ENCODE measurements around the gene GRK4. TPM values are rescaled to one million over a fixed set of nuclear protein-coding genes. Genes with fewer than 3 reads are reported as not detected.

Gene GRK4
- total and polyA plus RNA-seq, 4 donors = 1.0 to 2.2 (median 1.8) TPM

GRCh38 chr4:2949782-2950125 lies 13.6 kb upstream of the GRK4 start:
- no peak for DNase-seq (ENCODE audit: low spot score)
- Histone ChIP-seq H3K4me1 (ENCODE audit: control insufficient read depth in 4 of 4, insufficient read depth in 4 of 4, low read length in 3 of 4) (peaks cover 13 to 52% (median 42%) of the 10 kb centered on the region in 4 donors), H3K4me3 (ENCODE audit: low read depth in 1 of 3, low read length in 3 of 3) (no peak overlapping the region), H3K9me3 (ENCODE audit: control insufficient read depth in 4 of 4, low read length in 3 of 4) (no peaks in the 10 kb centered on the region), H3K27me3 (ENCODE audit: control insufficient read depth in 4 of 4, insufficient read depth in 4 of 4, low read length in 3 of 4) (no peaks in the 10 kb centered on the region), H3K27ac (ENCODE audit: low read depth in 1 of 2, low read length in 2 of 2) (no peak overlapping the region), H3K36me3 (ENCODE audit: control insufficient read depth in 4 of 4, insufficient read depth in 3 of 4, low read depth in 1 of 4, low read length in 3 of 4) (peaks cover 10 to 48% (median 33%) of the 10 kb centered on the region in 4 donors), H3K9ac (ENCODE audit: low read depth in 1 of 2, low read length in 2 of 2) (no peak overlapping the region)
- TF ChIP-seq GABPA (IDR thresholded peaks at IDR 0.05 in 1 of 2, conservative IDR thresholded peaks at IDR 0.05 in 1 of 2) (no peak), JUND (IDR thresholded peaks at IDR 0.05) (no peak), YY1 (IDR thresholded peaks at IDR 0.05) (no peak), ZBTB33 (IDR thresholded peaks at IDR 0.05) (no peak), RAD21 (IDR thresholded peaks at IDR 0.05) (no peak), TAF1 (conservative IDR thresholded peaks at IDR 0.05) (no peak), MAX (IDR thresholded peaks at IDR 0.05) (no peak), NR2F2 (IDR thresholded peaks at IDR 0.05) (no peak), HNF4A (conservative IDR thresholded peaks at IDR 0.05) (no peak), EGR1 (IDR thresholded peaks at IDR 0.05; ENCODE audit: low read depth in 2 of 2) (no peak), FOXA1 (IDR thresholded peaks at IDR 0.05) (no peak)
- WGBS = 97% methylated on average over 11 of the region's 11 CpGs

GRCh38 chr4:2950221-2950989 lies 13.0 kb upstream of the GRK4 start:
- DNase-seq (ENCODE audit: low spot score) = no peak
- peaks cover 13 to 52% (median 42%) of the 10 kb centered on the region in 4 donors for H3K4me1 ChIP-seq (ENCODE audit: control insufficient read depth in 4 of 4, insufficient read depth in 4 of 4, low read length in 3 of 4)

More at GRCh38 chr4:2950221-2950989, 13.0 kb upstream of the GRK4 start:
- H3K27me3 ChIP-seq (ENCODE audit: control insufficient read depth in 4 of 4, insufficient read depth in 4 of 4, low read length in 3 of 4) = no peaks in the 10 kb centered on the region
- no peak overlapping the region for H3K9ac ChIP-seq (ENCODE audit: low read depth in 1 of 2, low read length in 2 of 2)
- 97% methylated on average over 16 of the region's 16 CpGs for WGBS
- H3K27ac ChIP-seq (ENCODE audit: low read depth in 1 of 2, low read length in 2 of 2) = no peak overlapping the region
- H3K4me3 ChIP-seq (ENCODE audit: low read depth in 1 of 3, low read length in 3 of 3) = no peak overlapping the region
- no peaks in the 10 kb centered on the region for H3K9me3 ChIP-seq (ENCODE audit: control insufficient read depth in 4 of 4, low read length in 3 of 4)
- H3K36me3 ChIP-seq (ENCODE audit: control insufficient read depth in 4 of 4, insufficient read depth in 3 of 4, low read depth in 1 of 4, low read length in 3 of 4) = peaks cover 8 to 43% (median 29%) of the 10 kb centered on the region in 4 donors
- TF ChIP-seq NR2F2 (IDR thresholded peaks at IDR 0.05) (no peak), EGR1 (IDR thresholded peaks at IDR 0.05; ENCODE audit: low read depth in 2 of 2) (no peak), ATF3 (IDR thresholded peaks at IDR 0.05) (no peak), TAF1 (conservative IDR thresholded peaks at IDR 0.05) (no peak), FOXA2 (IDR thresholded peaks at IDR 0.05) (no peak), SP1 (IDR thresholded peaks at IDR 0.05) (no peak), RAD21 (IDR thresholded peaks at IDR 0.05) (no peak), REST (IDR thresholded peaks at IDR 0.05) (no peak), YY1 (IDR thresholded peaks at IDR 0.05) (no peak), HNF4G (IDR thresholded peaks at IDR 0.05) (no peak), JUND (IDR thresholded peaks at IDR 0.05) (no peak), MAX (IDR thresholded peaks at IDR 0.05) (no peak), ZBTB33 (IDR thresholded peaks at IDR 0.05) (no peak), GABPA (IDR thresholded peaks at IDR 0.05 in 1 of 2, conservative IDR thresholded peaks at IDR 0.05 in 1 of 2) (no peak), HNF4A (conservative IDR thresholded peaks at IDR 0.05) (no peak), FOXA1 (IDR thresholded peaks at IDR 0.05) (no peak)

Data from liver (tissue), 9 donors.